ENCODE measurements around the gene EPS8L1. TPM values are rescaled to one million over a fixed set of nuclear protein-coding genes. Genes with fewer than 3 reads are reported as not detected.
A peak's percentile ranks its signal among the peaks of the same experiment; 100 is the strongest.

Gene EPS8L1
- total and polyA plus RNA-seq, 10 donors, result 0.37 to 5.3 (median 3.1) TPM; not detected in 1

DNA sequence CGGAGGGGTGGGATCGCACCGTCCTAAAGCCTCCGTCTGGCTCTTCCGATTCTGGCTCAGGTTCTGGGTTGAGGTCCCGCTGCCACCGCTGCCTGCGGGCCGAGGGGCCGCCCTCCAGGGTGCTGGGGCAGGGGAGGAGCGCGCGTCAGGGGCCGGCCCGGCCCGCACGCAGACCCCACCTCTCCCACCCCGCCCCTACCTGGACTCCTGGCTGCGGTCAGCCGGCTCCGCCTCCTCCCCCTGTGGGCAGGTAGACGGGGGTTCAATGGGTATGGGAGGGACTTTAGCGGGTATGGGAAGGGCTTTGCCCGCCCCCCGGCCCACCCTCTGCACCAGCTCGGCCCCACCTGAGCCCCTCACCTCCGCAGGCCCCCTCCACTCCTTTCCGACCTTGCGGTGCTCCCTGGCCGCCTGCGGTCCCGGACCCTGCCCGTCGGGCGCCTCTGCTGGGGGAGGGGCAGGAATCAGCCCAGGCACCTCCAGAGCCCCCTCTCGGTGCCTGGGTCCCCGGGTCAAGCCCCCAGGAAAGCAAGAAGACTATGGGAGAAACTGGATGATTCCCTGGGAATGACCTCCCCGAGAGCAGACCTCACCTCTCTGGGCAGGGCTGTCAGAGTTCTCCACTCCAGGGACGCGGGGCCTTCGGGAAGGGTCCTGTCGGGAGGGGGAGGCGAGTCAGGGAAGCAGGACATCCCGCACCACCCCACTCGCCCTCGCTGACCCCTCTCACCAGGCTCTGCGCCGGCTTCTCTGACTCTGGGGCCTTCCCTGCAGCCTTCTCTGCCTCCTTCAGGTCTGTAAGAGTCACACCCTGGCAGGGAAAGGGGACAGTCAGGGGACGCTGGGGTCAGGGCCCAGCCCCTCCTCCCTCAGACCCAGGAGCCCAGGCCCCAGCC lies 17.0 kb downstream of the EPS8L1 start:
- DNase-seq, result no peak
- 88 to 95% (median 94%) methylated on average over 16 to 49 of the region's 49 CpGs for WGBS, 5 donors

GRCh38 chr19:55094456-55095259 lies 19.0 kb downstream of the EPS8L1 start:
- no peak overlapping the region for H3K4me3 ChIP-seq
- WGBS, 5 donors, result 86 to 94% (median 92%) methylated on average over 28 to 32 of the region's 32 CpGs
- TF ChIP-seq POLR2A (IDR thresholded peaks at IDR 0.05) (no peak), POLR2AphosphoS5 (IDR thresholded peaks at IDR 0.05) (peak in 1 of 3 donors; percentile 34)
- no peaks in the 10 kb centered on the region for H3K9me3 ChIP-seq
- H3K27ac ChIP-seq, result no peak overlapping the region
- H3K36me3 ChIP-seq, result peaks cover 0 to 85% (median 62%) of the 10 kb centered on the region in 6 donors
- H3K27me3 ChIP-seq (replicated peaks in 1 of 7), result no peaks in the 10 kb centered on the region
- DNase-seq, result no peak
- peaks cover 5 to 24% (median 21%) of the 10 kb centered on the region in 6 donors for H3K4me1 ChIP-seq
- intact Hi-C loops (cut with DNase I; ENCODE audit: low total_unique reads), result no loop called here

More for the DNA sequence above, 17.0 kb downstream of the EPS8L1 start:
- Histone ChIP-seq H3K27ac (no peak overlapping the region), H3K4me1 (peaks cover 9 to 21% (median 13%) of the 10 kb centered on the region in 6 donors), H3K4me3 (no peak overlapping the region), H3K36me3 (peaks cover 0 to 70% (median 49%) of the 10 kb centered on the region in 6 donors), H3K27me3 (replicated peaks in 1 of 7) (peaks cover 0 to 7% (median 0%) of the 10 kb centered on the region in 7 donors), H3K9me3 (no peaks in the 10 kb centered on the region)
- intact Hi-C loops (cut with DNase I; ENCODE audit: low total_unique reads), result no loop called here
- TF ChIP-seq POLR2A (IDR thresholded peaks at IDR 0.05) (no peak), POLR2AphosphoS5 (IDR thresholded peaks at IDR 0.05) (peak in 1 of 3 donors; percentile 1)

- H3K36me3 ChIP-seq, result peaks cover 0 to 85% (median 61%) of the 10 kb centered on the region in 6 donors
- intact Hi-C loops (cut with DNase I; ENCODE audit: low total_unique reads), result no loop called here
- 87 to 93% (median 90%) methylated on average over 16 to 23 of the region's 23 CpGs for WGBS, 5 donors
Measured at GRCh38 chr19:55095260-55096060, 19.8 kb downstream of the EPS8L1 start.

GRCh38 chr19:55096061-55096701 lies 20.5 kb downstream of the EPS8L1 start:
- no peak overlapping the region for H3K27ac ChIP-seq
- peaks cover 5 to 36% (median 26%) of the 10 kb centered on the region in 6 donors for H3K4me1 ChIP-seq
- H3K4me3 ChIP-seq, result no peak overlapping the region
- no peak for DNase-seq
- peaks cover 0 to 85% (median 60%) of the 10 kb centered on the region in 6 donors for H3K36me3 ChIP-seq
- TF ChIP-seq CTCF (IDR thresholded peaks at IDR 0.05 in 8 of 11, conservative IDR thresholded peaks at IDR 0.05 in 3 of 11), result no peak
- TF ChIP-seq POLR2AphosphoS5 (IDR thresholded peaks at IDR 0.05), result peak in 1 of 3 donors; percentile 9
- no peak for TF ChIP-seq POLR2A (IDR thresholded peaks at IDR 0.05)
- no peaks in the 10 kb centered on the region for H3K9me3 ChIP-seq
- no peaks in the 10 kb centered on the region for H3K27me3 ChIP-seq (replicated peaks in 1 of 7)
- intact Hi-C loops (cut with DNase I; ENCODE audit: low total_unique reads), result no loop called here
- 85 to 95% (median 90%) methylated on average over 18 to 23 of the region's 23 CpGs for WGBS, 5 donors

More at GRCh38 chr19:55095260-55096060, 19.8 kb downstream of the EPS8L1 start:
- peaks cover 5 to 30% (median 26%) of the 10 kb centered on the region in 6 donors for H3K4me1 ChIP-seq
- H3K9me3 ChIP-seq, result no peaks in the 10 kb centered on the region
- TF ChIP-seq CTCF (IDR thresholded peaks at IDR 0.05 in 8 of 11, conservative IDR thresholded peaks at IDR 0.05 in 3 of 11) (no peak), POLR2AphosphoS5 (IDR thresholded peaks at IDR 0.05) (no peak), POLR2A (IDR thresholded peaks at IDR 0.05) (no peak)
- no peak overlapping the region for H3K4me3 ChIP-seq
- no peak for DNase-seq
- H3K27me3 ChIP-seq (replicated peaks in 1 of 7), result no peaks in the 10 kb centered on the region
- H3K27ac ChIP-seq, result no peak overlapping the region

All from spleen (tissue), 11 donors.